GM18519 (cell line): Measurements from ENCODE around the gene SLC1A3.
"Not testable (repeated sequence)": the region's sequence is repeated elsewhere in the genome, so short reads cannot be mapped to it uniquely, and the experiment has no call there.

Experiments
- ATAC-seq: cut with Tn5 transposase; IDR thresholded peaks from one replicate; pipeline ENCODE4 v1.9.1; 2021; ENCODE audit warnings: mild to moderate bottlenecking, moderate library complexity; ENCODE audit not compliant: unreplicated experiment, low FRiP score

Gene SLC1A3

GRCh38 chr5:36606428-36607113, at the start of gene SLC1A3:
SLC1A3 (plus strand) TSS chr5:36606606; CDS start chr5:36608424, 1,818 bp downstream.
- peak; percentile 66 for ATAC-seq

GRCh38 chr5:36558641-36559040, 47.8 kb upstream of the SLC1A3 start:
- ATAC-seq, result no peak

GRCh38 chr5:36561601-36562000, 44.8 kb upstream of the SLC1A3 start:
- ATAC-seq, result no peak

GRCh38 chr5:36569491-36569890, 36.9 kb upstream of the SLC1A3 start:
- ATAC-seq, result no peak

GRCh38 chr5:36570301-36571095, 35.9 kb upstream of the SLC1A3 start:
- ATAC-seq, result no peak

- ATAC-seq, result no peak
Measured at GRCh38 chr5:36571401-36572042, 34.9 kb upstream of the SLC1A3 start.

- ATAC-seq, result no peak
Measured at GRCh38 chr5:36573438-36573837, 33.0 kb upstream of the SLC1A3 start.

- no peak for ATAC-seq
Measured at GRCh38 chr5:36575361-36575781, 31.0 kb upstream of the SLC1A3 start.

- no peak for ATAC-seq
Measured at GRCh38 chr5:36576721-36577120, 29.7 kb upstream of the SLC1A3 start.

- not testable (repeated sequence) for ATAC-seq
Measured at GRCh38 chr5:36579858-36580257, 26.5 kb upstream of the SLC1A3 start.

- ATAC-seq, result no peak
Measured at GRCh38 chr5:36581070-36581469, 25.3 kb upstream of the SLC1A3 start.

- no peak for ATAC-seq
Measured at GRCh38 chr5:36584009-36584875, 22.2 kb upstream of the SLC1A3 start.

- ATAC-seq, result no peak
Measured at GRCh38 chr5:36585701-36586100, 20.7 kb upstream of the SLC1A3 start.

GRCh38 chr5:36587354-36587753, 19.1 kb upstream of the SLC1A3 start:
- ATAC-seq, result no peak

- ATAC-seq, result not testable (repeated sequence)
Measured at GRCh38 chr5:36589735-36590134, 16.7 kb upstream of the SLC1A3 start.

- no peak for ATAC-seq
Measured at GRCh38 chr5:36590513-36591286, 15.7 kb upstream of the SLC1A3 start.

GRCh38 chr5:36593867-36594266, 12.5 kb upstream of the SLC1A3 start:
- no peak for ATAC-seq

- ATAC-seq, result no peak
Measured at GRCh38 chr5:36596247-36596646, 10.2 kb upstream of the SLC1A3 start.

- ATAC-seq, result no peak
Measured at GRCh38 chr5:36596756-36597155, 9.7 kb upstream of the SLC1A3 start.

- ATAC-seq, result no peak
Measured at GRCh38 chr5:36598045-36598444, 8.4 kb upstream of the SLC1A3 start.
